ENCODE data around the gene VAMP2. TPM values are rescaled to one million over a fixed set of nuclear protein-coding genes. Genes with fewer than 3 reads are reported as not detected.

VAMP2 gene
- total RNA-seq, 6 experiments from 2014 or later, result 4.4 to 18.6 (median 13.2) TPM

DNA sequence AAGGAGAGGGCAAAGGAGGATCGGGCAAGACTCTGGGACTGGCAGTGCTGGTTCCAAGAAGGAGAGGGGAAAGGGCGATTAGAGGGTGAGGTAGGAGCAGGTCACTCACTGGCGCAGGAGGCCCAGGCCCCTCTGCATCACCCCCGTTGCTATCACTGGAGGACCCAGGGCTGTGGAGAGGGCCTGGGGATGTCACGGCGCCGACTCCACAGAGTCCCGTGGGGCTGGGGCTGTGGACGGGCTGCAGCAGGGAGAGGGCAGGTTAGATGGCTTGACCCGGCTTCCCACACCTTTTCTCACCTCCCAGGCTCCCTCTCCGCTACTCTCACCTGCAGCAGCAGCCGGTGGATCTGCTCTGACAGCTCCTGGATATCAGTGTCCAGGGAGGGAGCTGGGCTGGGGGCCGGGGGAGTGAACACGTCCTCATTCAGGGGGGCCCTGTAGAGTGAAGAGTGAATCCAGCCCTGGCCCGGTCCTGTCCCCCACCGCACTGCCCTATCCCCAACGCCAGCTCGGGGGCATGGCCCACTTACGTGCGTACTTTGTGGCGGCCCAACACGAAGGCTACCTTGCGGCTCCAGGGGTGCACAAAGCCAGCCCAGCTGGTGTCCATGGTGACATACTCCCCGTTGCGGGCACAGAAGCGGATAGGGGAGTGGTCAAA lies 15.5 kb downstream of the VAMP2 start:
- DNase-seq, result no peak
- 80% methylated on average over 1 of the region's 26 CpGs for WGBS (ENCODE audit: insufficient coverage, low coverage, low lambda C conversion rate, missing lambda C conversion rate)
- Histone ChIP-seq H3K9me3 (no peaks in the 10 kb centered on the region), H3K36me3 (peaks cover 37 to 86% (median 76%) of the 10 kb centered on the region in 4 donors), H3K27me3 (no peaks in the 10 kb centered on the region), H3K4me1 (peaks cover 0 to 15% (median 3%) of the 10 kb centered on the region in 4 donors), H3K27ac (no peak overlapping the region), H3K4me3 (no peak overlapping the region)
- ATAC-seq, result no peak
- intact Hi-C loops (cut with DNase I), result no loop called here
- TF ChIP-seq, protein P1, sequence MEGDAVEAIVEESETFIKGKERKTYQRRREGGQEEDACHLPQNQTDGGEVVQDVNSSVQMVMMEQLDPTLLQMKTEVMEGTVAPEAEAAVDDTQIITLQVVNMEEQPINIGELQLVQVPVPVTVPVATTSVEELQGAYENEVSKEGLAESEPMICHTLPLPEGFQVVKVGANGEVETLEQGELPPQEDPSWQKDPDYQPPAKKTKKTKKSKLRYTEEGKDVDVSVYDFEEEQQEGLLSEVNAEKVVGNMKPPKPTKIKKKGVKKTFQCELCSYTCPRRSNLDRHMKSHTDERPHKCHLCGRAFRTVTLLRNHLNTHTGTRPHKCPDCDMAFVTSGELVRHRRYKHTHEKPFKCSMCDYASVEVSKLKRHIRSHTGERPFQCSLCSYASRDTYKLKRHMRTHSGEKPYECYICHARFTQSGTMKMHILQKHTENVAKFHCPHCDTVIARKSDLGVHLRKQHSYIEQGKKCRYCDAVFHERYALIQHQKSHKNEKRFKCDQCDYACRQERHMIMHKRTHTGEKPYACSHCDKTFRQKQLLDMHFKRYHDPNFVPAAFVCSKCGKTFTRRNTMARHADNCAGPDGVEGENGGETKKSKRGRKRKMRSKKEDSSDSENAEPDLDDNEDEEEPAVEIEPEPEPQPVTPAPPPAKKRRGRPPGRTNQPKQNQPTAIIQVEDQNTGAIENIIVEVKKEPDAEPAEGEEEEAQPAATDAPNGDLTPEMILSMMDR (IDR thresholded peaks at IDR 0.05), result no peak
- no peak for TF ChIP-seq POLR2A (IDR thresholded peaks at IDR 0.05)

DNA sequence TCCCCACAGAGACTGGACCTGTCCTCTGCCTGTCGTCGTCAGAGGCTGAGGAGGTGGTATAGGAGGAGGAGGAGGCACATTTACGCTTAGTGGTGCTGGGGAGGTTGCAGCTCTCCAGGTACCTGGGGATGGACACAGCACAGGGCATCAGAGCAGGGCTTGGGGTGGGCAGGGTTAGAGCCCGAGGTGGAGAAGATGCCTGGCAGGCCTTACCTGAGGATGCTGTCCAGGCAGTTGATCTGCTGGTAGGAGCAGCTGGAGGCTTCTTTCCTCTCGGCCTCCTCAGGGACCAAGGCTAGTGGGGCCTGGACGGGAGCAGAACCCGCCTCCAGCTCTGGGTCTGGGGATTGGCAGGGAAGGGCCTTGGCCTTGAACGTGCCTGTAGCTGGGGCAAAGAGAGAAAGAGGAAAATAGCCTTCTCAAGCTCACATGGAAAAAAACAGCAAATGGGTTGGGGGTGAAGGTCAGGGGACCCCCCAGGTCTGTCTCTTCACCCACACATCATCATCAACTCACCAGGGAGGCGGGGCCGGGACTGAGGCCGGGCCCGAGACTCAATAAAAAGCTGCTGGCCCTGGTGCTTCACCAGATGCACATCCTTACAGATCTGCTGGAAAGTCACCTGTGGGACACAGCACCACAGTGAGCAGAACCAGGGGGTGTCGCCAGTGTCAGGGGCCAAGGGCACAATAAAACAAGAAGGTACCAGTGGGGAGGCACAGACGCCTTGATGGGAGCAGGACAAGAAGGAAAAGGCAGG lies 16.2 kb downstream of the VAMP2 start:
- Histone ChIP-seq H3K36me3 (peaks cover 41 to 93% (median 82%) of the 10 kb centered on the region in 4 donors), H3K9me3 (no peaks in the 10 kb centered on the region), H3K27me3 (no peaks in the 10 kb centered on the region), H3K4me3 (no peak overlapping the region), H3K4me1 (peaks cover 0 to 13% (median 3%) of the 10 kb centered on the region in 4 donors), H3K27ac (no peak overlapping the region)
- no peak for TF ChIP-seq POLR2A (IDR thresholded peaks at IDR 0.05)
- TF ChIP-seq, protein P1 (IDR thresholded peaks at IDR 0.05), result no peak
- no peak for DNase-seq
- intact Hi-C loops (cut with DNase I), result no loop called here
- WGBS (ENCODE audit: insufficient coverage, low coverage, low lambda C conversion rate, missing lambda C conversion rate), result 94% methylated on average over 8 of the region's 14 CpGs
- ATAC-seq, result no peak

DNA sequence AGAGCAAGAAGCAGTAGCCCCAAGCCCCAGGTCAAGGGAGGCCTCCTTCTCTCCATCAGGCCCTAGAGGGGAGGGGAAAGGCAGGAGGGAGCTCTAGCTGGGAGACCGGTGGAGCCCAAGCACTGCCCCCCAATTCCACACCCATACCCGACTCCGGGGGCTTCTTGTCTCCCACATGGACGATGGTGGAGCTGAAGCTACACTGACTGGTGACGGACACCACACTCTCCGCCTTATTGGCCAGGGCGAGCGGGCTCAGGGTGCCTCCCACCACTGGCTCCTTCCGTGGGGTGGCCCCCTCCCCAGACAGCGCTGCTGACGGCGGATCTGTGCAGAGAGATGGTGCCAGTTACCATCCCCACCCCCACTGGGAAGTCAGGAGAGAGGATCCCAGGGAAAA lies 16.9 kb downstream of the VAMP2 start:
- ATAC-seq, result no peak
- H3K36me3 ChIP-seq, result peaks cover 41 to 100% (median 89%) of the 10 kb centered on the region in 4 donors
- TF ChIP-seq POLR2A (IDR thresholded peaks at IDR 0.05), result no peak
- TF ChIP-seq, protein P1 (IDR thresholded peaks at IDR 0.05), result no peak
- H3K27ac ChIP-seq, result no peak overlapping the region
- intact Hi-C loops (cut with DNase I), result no loop called here
- H3K4me1 ChIP-seq, result peaks cover 0 to 6% (median 3%) of the 10 kb centered on the region in 4 donors
- H3K4me3 ChIP-seq, result no peak overlapping the region
- 89% methylated on average over 7 of the region's 12 CpGs for WGBS (ENCODE audit: insufficient coverage, low coverage, low lambda C conversion rate, missing lambda C conversion rate)
- no peaks in the 10 kb centered on the region for H3K27me3 ChIP-seq
- H3K9me3 ChIP-seq, result no peaks in the 10 kb centered on the region
- no peak for DNase-seq

DNA sequence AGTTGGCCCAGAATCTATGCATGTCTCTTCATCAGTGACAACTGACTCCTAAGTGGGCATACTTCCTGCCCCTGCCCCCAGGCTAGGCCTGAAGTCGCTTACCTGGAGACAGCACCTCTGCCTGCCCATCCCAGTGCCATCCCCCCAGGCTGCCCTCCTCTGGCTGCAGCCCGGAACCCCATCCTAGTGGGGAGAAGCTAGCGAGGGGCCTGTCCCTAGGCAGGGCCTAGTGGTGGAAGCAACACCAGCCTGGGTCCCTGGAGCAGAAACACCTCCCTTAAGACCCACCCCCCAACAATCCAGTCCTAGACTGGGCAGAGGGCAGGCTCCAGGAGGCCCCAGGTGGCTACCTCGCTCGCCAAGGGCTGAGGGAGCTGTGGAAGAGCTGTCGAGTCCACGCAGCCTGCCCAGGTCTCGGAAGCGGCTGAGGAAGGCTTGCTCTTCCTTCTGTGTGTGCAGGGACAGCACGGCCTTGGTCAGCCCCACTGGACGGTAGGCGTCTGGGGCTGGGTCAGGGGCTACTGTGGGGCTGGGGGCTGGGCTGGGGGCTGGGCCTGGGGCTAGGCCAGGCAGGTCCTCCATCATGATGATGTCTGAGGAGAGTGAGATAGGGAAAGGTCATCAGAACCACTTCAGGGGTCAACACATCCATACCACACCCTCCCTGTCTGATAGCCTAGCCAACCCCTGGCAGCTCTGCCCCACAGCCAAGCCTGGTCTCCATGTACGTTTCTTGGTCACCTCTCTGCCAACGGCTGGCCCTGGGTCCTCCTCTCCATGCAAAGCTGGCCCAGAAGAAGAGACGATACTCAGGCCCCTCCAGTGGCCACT lies 18.1 kb downstream of the VAMP2 start:
- peaks cover 41 to 99% (median 92%) of the 10 kb centered on the region in 4 donors for H3K36me3 ChIP-seq
- TF ChIP-seq POLR2A (IDR thresholded peaks at IDR 0.05), result no peak
- TF ChIP-seq, protein P1 (IDR thresholded peaks at IDR 0.05), result no peak
- DNase-seq, result peak in 2 of 3 donors; percentile 18 to 49

More for the DNA sequence above, 18.1 kb downstream of the VAMP2 start:
- H3K27me3 ChIP-seq, result no peaks in the 10 kb centered on the region
- peaks cover 0 to under 1% (median 0%) of the 10 kb centered on the region in 4 donors for H3K4me1 ChIP-seq
- no peak overlapping the region for H3K27ac ChIP-seq
- WGBS (ENCODE audit: insufficient coverage, low coverage, low lambda C conversion rate, missing lambda C conversion rate), result 100% methylated on average over 1 of the region's 15 CpGs
- peak in 1 of 4 donors; percentile 3 for ATAC-seq
- H3K9me3 ChIP-seq, result no peaks in the 10 kb centered on the region
- intact Hi-C loops (cut with DNase I), result no loop called here
- no peak overlapping the region for H3K4me3 ChIP-seq
